Measurements from ENCODE around the gene FXYD5. TPM values are rescaled to one million over a fixed set of nuclear protein-coding genes. Genes with fewer than 3 reads are reported as not detected.

The FXYD5 gene
- total RNA-seq, 1 experiment from 2014 or later = 12.7 TPM

- TF ChIP-seq CTCF (conservative IDR thresholded peaks at IDR 0.05; ENCODE audit: low read depth, low read length) (no peak), EZH2 (IDR thresholded peaks at IDR 0.05; ENCODE audit: borderline replicate concordance, low read depth, low read length, poor library complexity, severe bottlenecking) (no peak)
- intact Hi-C loops (cut with micrococcal nuclease; ENCODE audit: unreplicated experiment) = no loop called here
- ChIA-PET POLR2A (ENCODE audit: low non-redundant PET) (no interaction called here), CTCF (no interaction called here)
- no peak for DNase-seq (ENCODE audit: low spot score)
- Histone ChIP-seq H3K4me3 (ENCODE audit: low read depth, low read length, poor library complexity, severe bottlenecking) (no peak overlapping the region), H3K4me1 (ENCODE audit: insufficient read depth, low read length, poor library complexity, severe bottlenecking) (no peaks in the 10 kb centered on the region), H3K9me3 (ENCODE audit: low read depth, low read length, poor library complexity, severe bottlenecking) (peaks cover 5% of the 10 kb centered on the region), H3K36me3 (ENCODE audit: insufficient read depth, low read length, poor library complexity, severe bottlenecking) (no peaks in the 10 kb centered on the region), H3K27me3 (replicated peaks; ENCODE audit: insufficient read depth, low read depth, low read length, poor library complexity) (no peaks in the 10 kb centered on the region), H3K27ac (ENCODE audit: low read depth, low read length, poor library complexity, severe bottlenecking) (no peak overlapping the region)
- BruUV-seq (replicated peaks) = no TSS peak
Measured at GRCh38 chr19:35165200-35166058, 10.9 kb downstream of the FXYD5 start.

- ChIA-PET CTCF (no interaction called here), POLR2A (ENCODE audit: low non-redundant PET) (interaction anchor here (0.6 kb wide), 1 partner anchor 53 kb away, joined by 3 read pairs; no protein-coding TSS in a partner anchor)
- no peaks in the 10 kb centered on the region for H3K36me3 ChIP-seq (ENCODE audit: insufficient read depth, low read length, poor library complexity, severe bottlenecking)
Measured at GRCh38 chr19:35166100-35167063, 11.8 kb downstream of the FXYD5 start.

More at GRCh38 chr19:35166100-35167063, 11.8 kb downstream of the FXYD5 start:
- Histone ChIP-seq H3K9me3 (ENCODE audit: low read depth, low read length, poor library complexity, severe bottlenecking) (peaks cover 5% of the 10 kb centered on the region), H3K4me3 (ENCODE audit: low read depth, low read length, poor library complexity, severe bottlenecking) (no peak overlapping the region), H3K4me1 (ENCODE audit: insufficient read depth, low read length, poor library complexity, severe bottlenecking) (no peaks in the 10 kb centered on the region), H3K27me3 (replicated peaks; ENCODE audit: insufficient read depth, low read depth, low read length, poor library complexity) (no peaks in the 10 kb centered on the region), H3K27ac (ENCODE audit: low read depth, low read length, poor library complexity, severe bottlenecking) (no peak overlapping the region)
- intact Hi-C loops (cut with micrococcal nuclease; ENCODE audit: unreplicated experiment) = no loop called here
- TF ChIP-seq CTCF (conservative IDR thresholded peaks at IDR 0.05; ENCODE audit: low read depth, low read length) (no peak), EZH2 (IDR thresholded peaks at IDR 0.05; ENCODE audit: borderline replicate concordance, low read depth, low read length, poor library complexity, severe bottlenecking) (no peak)
- BruUV-seq (replicated peaks) = no TSS peak
- no peak for DNase-seq (ENCODE audit: low spot score)

Measured in A673 (cell line).